Astrocyte of the spinal cord (primary cell): ENCODE data around the gene CASZ1.

Experiments used
- DNase-seq: peaks from one replicate; pipeline ENCODE4 v3.0.0; 2011; ENCODE audit warnings: low read depth, low spot score
- H3K4me3 ChIP-seq: 2 replicates; pipeline ENCODE4 v1.5.1; 2011; ENCODE audit warnings: low read depth, mild to moderate bottlenecking, low read length, moderate library complexity
- CTCF ChIP-seq: IDR thresholded peaks from 2 replicates; pipeline ENCODE4 v1.5.1; 2012; ENCODE audit warnings: low read depth, mild to moderate bottlenecking, low read length, inconsistent platforms
- in situ Hi-C: cut with HindIII; loops from 2 replicates; pipeline ENCODE4 v1.10.0; 2017; ENCODE audit warnings: low sequenced_read_pairs

Gene CASZ1

GRCh38 chr1:10593750-10594149 lies 202.7 kb downstream of the CASZ1 start:
- no peak for DNase-seq
- no peak for TF ChIP-seq CTCF
- H3K4me3 ChIP-seq: no peak overlapping the region
- in situ Hi-C loops: no loop called here

- in situ Hi-C loops: no loop called here
- H3K4me3 ChIP-seq: no peak overlapping the region
- DNase-seq: no peak
- TF ChIP-seq CTCF: no peak
Observed at GRCh38 chr1:10592373-10592772, 204.1 kb downstream of the CASZ1 start.

GRCh38 chr1:10591010-10591409 lies 205.4 kb downstream of the CASZ1 start:
- TF ChIP-seq CTCF: no peak
- in situ Hi-C loops: no loop called here
- DNase-seq: no peak
- H3K4me3 ChIP-seq: no peak overlapping the region

- H3K4me3 ChIP-seq: no peak overlapping the region
- DNase-seq: no peak
- in situ Hi-C loops: no loop called here
- no peak for TF ChIP-seq CTCF
Observed at GRCh38 chr1:10589074-10589473, 207.4 kb downstream of the CASZ1 start.

GRCh38 chr1:10588640-10589039 lies 207.8 kb downstream of the CASZ1 start:
- DNase-seq: no peak
- in situ Hi-C loops: no loop called here
- TF ChIP-seq CTCF: no peak
- no peak overlapping the region for H3K4me3 ChIP-seq
